Naive thymus-derived CD8-positive, alpha-beta T cell (primary cell): ENCODE measurements around the gene TM2D1. TPM values are rescaled to one million over a fixed set of nuclear protein-coding genes. Genes with fewer than 3 reads are reported as not detected.

ENCODE experiments used
- ATAC-seq, 2 donors: fragments of 150-1000 bp; cut with Tn5 transposase in 1 of 2; sonication (Bioruptor Pico), chemical (Tn5 transposase) in 1 of 2; 1 replicate in 1 of 2; 2 replicates in 1 of 2; pipeline ENCODE4 v1.10.0; 2021; ENCODE audit warnings: mild to moderate bottlenecking in 2 of 2, moderate library complexity in 2 of 2
- POLR2A ChIA-PET: fragments of 350-600 bp; sonication (Branson Sonifier 250); formaldehyde crosslinking; loops from one replicate; lab custom pipeline; 2021; ENCODE audit warnings: antibody characterized with exemption; lab: Charles Lee
- DNase-seq, 10 donors: peaks; one replicate each; pipeline versions ENCODE4 v3.0.0 to v3.0.0-alpha.2; 2020 to 2022
- H3K27ac Mint-ChIP-seq, 10 donors: one replicate each; pipeline ENCODE4 v1.8.0; 2020 to 2022; ENCODE audit warnings: mild to moderate bottlenecking in 10 of 10, mixed read lengths in 10 of 10, moderate library complexity in 4 of 10, inconsistent platforms in 1 of 10
- H3K27me3 Mint-ChIP-seq, 5 donors: one replicate each; pipeline ENCODE4 v1.8.0; 2021 to 2022; ENCODE audit warnings: mixed read lengths in 5 of 5
- H3K36me3 Mint-ChIP-seq, 3 donors: one replicate each; pipeline ENCODE4 v1.8.0; 2020 to 2022; ENCODE audit warnings: mixed read lengths in 3 of 3, mild to moderate bottlenecking in 2 of 3, inconsistent platforms in 1 of 3
- H3K4me1 Mint-ChIP-seq, 4 donors: one replicate each; pipeline ENCODE4 v1.8.0; 2021 to 2022; ENCODE audit warnings: mixed read lengths in 4 of 4
- H3K4me3 Mint-ChIP-seq, 10 donors: one replicate each; pipeline ENCODE4 v1.8.0; 2020 to 2022; ENCODE audit warnings: mild to moderate bottlenecking in 10 of 10, mixed read lengths in 10 of 10, moderate library complexity in 6 of 10, inconsistent platforms in 1 of 10
- H3K9me3 Mint-ChIP-seq, 9 donors: one replicate each; pipeline ENCODE4 v1.8.0; 2020 to 2022; ENCODE audit warnings: mixed read lengths in 9 of 9, mild to moderate bottlenecking in 3 of 9, inconsistent platforms in 1 of 9, moderate library complexity in 1 of 9
- polyA plus RNA-seq, 3 donors: library from polyadenylated mRNA; unstranded; fragments of 300-500 nt; fragmentation: Illumina TruSeq; gene quantifications; one replicate each; pipeline ENCODE4 v1.2.3, GENCODE V29; 2021
- total RNA-seq, 8 experiments: library from RNA in 2 of 8; stranded (reverse) in 2 of 8; gene quantifications; one replicate each; pipeline ENCODE4 v1.2.3 and lab custom pipeline; 2021 to 2026

The TM2D1 gene
- total and polyA plus RNA-seq, 5 experiments from 2014 or later: 27.7 to 47.3 (median 37.9) TPM

DNA sequence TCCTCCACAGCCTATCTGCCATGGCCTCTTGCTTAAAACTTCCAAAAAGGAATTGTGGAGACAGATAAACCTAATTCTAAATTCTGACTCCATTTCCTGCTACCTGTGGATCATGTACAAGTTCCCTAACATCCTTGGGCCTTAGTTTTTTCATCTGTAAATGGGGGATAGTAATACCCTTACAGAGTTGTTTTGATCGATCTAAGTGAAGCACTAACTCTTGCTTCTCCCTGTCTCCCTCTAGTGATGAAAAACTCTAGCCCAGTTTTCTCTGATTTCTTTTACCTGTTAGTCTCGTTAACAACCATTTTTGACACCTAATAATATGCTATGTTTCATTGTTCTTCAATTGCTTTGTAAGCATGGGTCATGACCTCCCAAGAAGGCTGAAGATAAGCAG, 65.9 kb downstream of the TM2D1 start:
- ATAC-seq: no peak
- no peaks in the 10 kb centered on the region for H3K4me1 Mint-ChIP-seq
- no peak overlapping the region for H3K4me3 Mint-ChIP-seq
- no peak for DNase-seq
- no peaks in the 10 kb centered on the region for H3K9me3 Mint-ChIP-seq
- H3K36me3 Mint-ChIP-seq: peaks cover 0 to 3% (median 2%) of the 10 kb centered on the region in 3 donors
- peaks cover 0 to 4% (median 2%) of the 10 kb centered on the region in 5 donors for H3K27me3 Mint-ChIP-seq
- POLR2A ChIA-PET: no interaction called here
- H3K27ac Mint-ChIP-seq: no peak overlapping the region

DNA sequence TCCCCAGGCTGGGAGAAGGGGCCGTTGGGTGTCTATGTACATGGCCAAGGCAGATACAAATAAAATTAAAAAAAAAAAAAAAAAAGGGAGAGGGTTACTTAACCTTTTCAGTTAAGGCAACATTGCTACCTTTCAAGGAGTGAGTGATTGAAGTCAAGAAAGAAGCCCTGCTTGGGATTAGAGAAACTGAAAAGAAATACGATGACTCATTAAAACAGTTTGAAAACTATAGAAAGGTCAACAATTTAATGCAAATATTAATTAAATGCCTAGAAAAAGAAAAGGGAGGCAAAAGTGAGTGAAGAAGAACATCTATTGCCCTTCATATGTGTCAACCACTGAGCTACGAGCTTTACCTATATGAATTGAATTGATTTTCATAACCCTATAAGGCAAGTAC, 69.5 kb downstream of the TM2D1 start:
- H3K4me1 Mint-ChIP-seq: no peaks in the 10 kb centered on the region
- POLR2A ChIA-PET: no interaction called here

DNA sequence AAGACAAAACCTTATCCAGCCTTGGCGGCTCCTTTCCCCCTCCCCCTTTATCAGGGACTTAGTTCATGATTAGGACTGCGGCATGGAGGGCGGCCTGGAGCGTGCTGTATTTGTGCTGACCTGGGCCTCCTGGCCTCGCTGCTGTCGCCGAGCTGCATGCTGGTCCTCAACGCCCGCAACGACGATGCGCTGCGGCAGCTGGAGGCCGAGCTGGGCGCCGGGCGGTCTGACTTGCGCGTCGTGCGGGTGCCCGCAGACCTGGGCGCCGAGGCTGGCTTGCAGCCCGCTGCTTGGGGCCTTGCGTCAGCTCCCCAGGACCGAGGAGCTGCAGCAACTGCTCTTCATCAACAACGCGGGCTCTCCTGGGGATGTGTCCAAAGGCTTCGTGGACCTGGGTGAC, 70.9 kb downstream of the TM2D1 start:
- POLR2A ChIA-PET: no interaction called here
- Mint-ChIP-seq H3K9me3 (peaks cover 0 to 4% (median 0%) of the 10 kb centered on the region in 9 donors), H3K27ac (no peak overlapping the region), H3K27me3 (peaks cover 0 to 4% (median 2%) of the 10 kb centered on the region in 5 donors), H3K4me3 (no peak overlapping the region), H3K4me1 (no peaks in the 10 kb centered on the region), H3K36me3 (peaks cover 2 to 4% (median 3%) of the 10 kb centered on the region in 3 donors)
- ATAC-seq (no peak), DNase-seq (no peak)

More for the DNA sequence above, 69.5 kb downstream of the TM2D1 start:
- DNase-seq (no peak), ATAC-seq (no peak)
- peaks cover 0 to 4% (median 2%) of the 10 kb centered on the region in 5 donors for H3K27me3 Mint-ChIP-seq
- H3K36me3 Mint-ChIP-seq: peaks cover 2 to 4% (median 3%) of the 10 kb centered on the region in 3 donors
- no peak overlapping the region for H3K27ac Mint-ChIP-seq
- peaks cover 0 to 4% (median 0%) of the 10 kb centered on the region in 9 donors for H3K9me3 Mint-ChIP-seq
- H3K4me3 Mint-ChIP-seq: no peak overlapping the region

DNA sequence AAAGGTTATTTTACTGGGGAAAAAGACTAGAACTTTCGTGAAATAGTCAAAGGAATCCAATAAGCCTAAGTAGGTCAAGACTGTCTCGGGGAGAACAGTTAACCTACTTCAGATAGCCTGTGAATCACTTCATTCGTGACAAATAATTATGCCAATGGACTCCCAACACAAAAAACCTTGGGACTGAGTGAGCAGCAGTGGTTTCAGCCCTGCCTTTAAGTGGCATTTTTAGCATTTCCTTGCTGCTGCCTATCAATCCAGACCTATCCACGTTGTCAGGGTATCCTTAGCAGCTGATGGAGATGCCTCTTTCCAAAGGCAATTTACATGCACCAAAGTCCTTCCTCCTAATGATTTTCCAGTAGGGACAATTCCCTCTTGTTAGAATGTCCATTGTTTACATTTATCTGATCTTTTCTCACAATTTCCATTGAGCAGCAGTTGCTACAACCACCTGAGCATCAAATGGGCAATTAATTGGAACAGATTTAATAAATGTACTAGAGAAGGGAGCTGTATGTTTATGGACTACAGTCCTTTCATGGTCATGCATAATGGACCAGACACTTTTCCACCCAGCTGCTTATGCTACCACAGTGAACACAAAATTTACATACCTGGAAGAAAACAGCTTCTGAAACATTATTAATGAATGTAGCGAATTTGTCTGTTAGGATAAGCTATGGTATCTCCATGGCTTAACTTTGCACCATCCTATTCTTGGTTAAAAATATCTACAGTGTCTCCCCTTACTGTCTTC, 75.8 kb downstream of the TM2D1 start:
- H3K4me3 Mint-ChIP-seq: no peak overlapping the region
- ATAC-seq: no peak
- H3K27ac Mint-ChIP-seq: no peak overlapping the region
- H3K4me1 Mint-ChIP-seq: no peaks in the 10 kb centered on the region
- peaks cover 0 to 8% (median 0%) of the 10 kb centered on the region in 5 donors for H3K27me3 Mint-ChIP-seq
- DNase-seq: no peak
- peaks cover 0 to 4% (median 0%) of the 10 kb centered on the region in 9 donors for H3K9me3 Mint-ChIP-seq
- peaks cover 0 to 4% (median 3%) of the 10 kb centered on the region in 3 donors for H3K36me3 Mint-ChIP-seq
- POLR2A ChIA-PET: interaction anchor here (0.6 kb wide), 1 partner anchor 112 kb away, joined by 3 read pairs; no protein-coding TSS in a partner anchor

DNA sequence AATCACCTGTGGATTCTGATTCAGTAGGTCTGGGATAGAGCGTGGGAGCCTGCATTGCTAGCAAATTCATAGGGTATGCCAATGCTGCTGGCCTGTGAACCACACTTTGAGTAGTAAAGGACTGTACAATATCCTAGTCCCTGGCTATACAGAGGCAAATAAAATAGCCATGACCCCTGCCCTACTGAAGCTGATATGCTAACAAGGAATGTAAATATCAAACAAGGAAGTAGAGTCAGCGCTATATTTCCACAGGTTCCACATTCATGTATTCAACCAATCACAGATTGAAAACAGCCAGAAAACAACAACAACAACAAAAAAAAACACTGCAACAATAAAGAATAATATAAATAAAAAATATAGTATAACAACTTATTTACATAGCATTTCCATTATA, 77.8 kb downstream of the TM2D1 start:
- POLR2A ChIA-PET: no interaction called here
- peaks cover 0 to 8% (median 0%) of the 10 kb centered on the region in 5 donors for H3K27me3 Mint-ChIP-seq
- ATAC-seq (no peak), DNase-seq (no peak)
- no peaks in the 10 kb centered on the region for H3K9me3 Mint-ChIP-seq
- H3K27ac Mint-ChIP-seq: no peak overlapping the region
- no peaks in the 10 kb centered on the region for H3K4me1 Mint-ChIP-seq
- H3K36me3 Mint-ChIP-seq: no peaks in the 10 kb centered on the region
- H3K4me3 Mint-ChIP-seq: no peak overlapping the region

DNA sequence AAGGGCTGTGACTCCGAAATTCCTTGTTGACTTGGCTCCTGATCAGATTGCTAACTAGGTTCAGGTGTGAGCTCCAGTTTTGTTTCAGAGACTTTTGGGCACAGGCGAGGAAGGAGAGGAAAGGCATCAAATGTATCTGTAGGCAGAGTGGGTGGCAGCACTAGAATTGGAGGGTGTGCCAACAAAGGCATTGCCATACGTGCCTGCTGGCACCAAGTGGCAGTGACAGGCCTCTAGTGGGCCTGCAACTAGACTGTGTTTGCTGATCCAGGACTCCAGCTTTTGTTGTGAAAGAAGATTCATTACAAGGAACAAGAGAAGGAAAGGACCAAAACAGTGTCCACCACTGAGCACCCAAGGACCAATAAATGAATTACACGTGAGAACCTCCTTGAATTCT, 79.5 kb downstream of the TM2D1 start:
- DNase-seq: no peak

DNA sequence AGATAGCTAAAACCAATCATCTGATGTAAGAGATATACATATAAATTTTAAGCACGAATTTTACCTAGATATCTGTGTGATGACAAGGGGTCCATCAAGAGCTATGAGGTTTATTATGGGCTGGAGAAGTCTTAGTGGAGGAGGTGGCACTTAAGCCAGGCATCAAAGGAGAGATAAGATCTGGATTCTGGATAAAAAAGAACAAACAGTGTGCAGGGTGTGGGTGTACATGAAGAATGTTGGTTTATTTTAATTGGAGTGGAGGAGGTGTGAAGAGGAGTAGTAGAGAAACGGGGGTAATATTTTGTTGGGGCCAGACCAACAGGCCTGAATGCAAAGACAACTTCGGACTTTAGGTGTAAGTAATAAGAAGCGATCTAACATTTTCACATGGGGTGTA, 80.6 kb downstream of the TM2D1 start:
- H3K9me3 Mint-ChIP-seq: no peaks in the 10 kb centered on the region

More for the DNA sequence above, 79.5 kb downstream of the TM2D1 start:
- POLR2A ChIA-PET: no interaction called here
- no peaks in the 10 kb centered on the region for H3K9me3 Mint-ChIP-seq
- peaks cover 0 to 8% (median 0%) of the 10 kb centered on the region in 5 donors for H3K27me3 Mint-ChIP-seq
- no peak overlapping the region for H3K4me3 Mint-ChIP-seq
- no peaks in the 10 kb centered on the region for H3K36me3 Mint-ChIP-seq
- H3K27ac Mint-ChIP-seq: no peak overlapping the region
- H3K4me1 Mint-ChIP-seq: peaks cover 8 to 14% (median 13%) of the 10 kb centered on the region in 4 donors
- ATAC-seq: no peak

DNA sequence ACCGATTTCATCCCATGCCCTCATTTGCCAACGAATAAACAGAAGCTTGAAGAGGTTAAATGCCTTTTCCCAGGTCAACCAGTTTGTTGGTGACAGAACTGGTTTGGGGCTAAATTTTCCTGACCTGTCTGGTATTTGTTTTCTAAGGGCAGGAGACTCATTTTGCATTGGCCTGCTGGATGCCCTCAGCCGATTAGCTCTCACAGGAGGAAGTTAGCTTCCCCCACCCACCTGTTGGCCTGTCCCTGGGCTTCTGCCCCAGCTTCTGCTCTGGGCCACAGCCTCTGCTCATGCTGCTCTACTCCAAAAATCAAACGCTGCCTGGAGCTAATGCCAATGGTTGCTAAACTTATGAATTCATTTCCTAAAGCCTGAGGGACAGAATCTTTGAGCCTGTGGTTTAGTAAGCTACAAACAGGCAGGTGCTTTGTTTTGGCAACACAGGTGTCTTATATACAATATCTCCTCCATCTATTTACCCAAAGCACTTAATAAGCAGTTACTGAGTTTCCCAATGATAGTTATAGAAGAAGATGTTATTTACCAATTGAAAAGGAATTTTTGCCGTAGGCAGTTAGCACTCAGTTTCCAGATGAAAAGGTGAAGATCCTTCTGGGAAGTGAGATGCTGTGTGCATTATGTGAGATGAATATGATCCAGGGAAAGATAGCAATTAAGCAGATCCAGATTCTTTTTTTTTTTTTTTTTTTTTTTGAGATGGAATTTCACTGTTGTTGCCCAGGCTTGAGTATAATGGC, 82.3 kb downstream of the TM2D1 start:
- H3K27me3 Mint-ChIP-seq: peaks cover 0 to 8% (median 0%) of the 10 kb centered on the region in 5 donors
- H3K4me3 Mint-ChIP-seq: no peak overlapping the region
- H3K9me3 Mint-ChIP-seq: no peaks in the 10 kb centered on the region
- no peak overlapping the region for H3K27ac Mint-ChIP-seq
- peaks cover 10 to 14% (median 13%) of the 10 kb centered on the region in 4 donors for H3K4me1 Mint-ChIP-seq
- no peak for DNase-seq
- no peaks in the 10 kb centered on the region for H3K36me3 Mint-ChIP-seq
- ATAC-seq: no peak
- POLR2A ChIA-PET: no interaction called here

More for the DNA sequence above, 80.6 kb downstream of the TM2D1 start:
- Mint-ChIP-seq H3K4me1 (peaks cover 10 to 14% (median 13%) of the 10 kb centered on the region in 4 donors), H3K36me3 (no peaks in the 10 kb centered on the region), H3K27me3 (peaks cover 0 to 8% (median 0%) of the 10 kb centered on the region in 5 donors), H3K27ac (no peak overlapping the region), H3K4me3 (no peak overlapping the region)
- POLR2A ChIA-PET: no interaction called here
- DNase-seq: no peak
- no peak for ATAC-seq

DNA sequence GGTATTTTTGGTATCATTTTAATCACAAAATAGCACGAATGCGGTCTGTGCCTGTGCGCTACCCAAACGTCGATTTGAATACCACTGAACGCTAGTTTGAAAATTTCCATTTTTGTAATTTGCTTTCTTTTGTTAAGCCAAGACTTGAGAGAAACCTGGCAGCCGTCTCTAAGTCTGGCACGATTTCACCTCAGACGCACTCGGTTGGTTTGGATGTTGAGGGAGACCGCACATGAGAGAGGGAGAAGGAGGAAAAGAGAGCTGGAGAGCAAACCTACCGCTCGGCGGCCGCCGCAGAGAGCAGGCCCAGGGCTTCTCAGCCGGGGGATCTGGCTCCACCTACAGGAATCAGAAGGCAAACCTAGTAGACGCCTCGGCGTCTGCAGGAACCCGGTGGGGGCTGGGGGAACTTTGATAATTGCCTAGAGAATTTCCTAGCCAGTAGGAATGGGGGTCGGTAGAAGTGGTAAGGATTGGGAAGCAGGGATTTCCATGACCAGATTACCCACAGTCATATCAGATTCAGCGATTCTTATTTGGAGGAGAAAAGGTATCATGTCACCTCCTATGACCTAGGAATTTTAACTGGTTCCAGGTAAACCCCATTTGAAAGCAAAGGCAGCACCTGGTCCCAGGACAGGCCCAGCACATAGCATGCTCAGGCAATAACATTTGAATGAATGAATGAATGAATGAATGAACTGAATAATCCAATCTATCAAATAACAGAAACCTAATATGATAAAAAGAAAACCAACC, 83.2 kb downstream of the TM2D1 start:
- ATAC-seq: peak; percentile 97 to 100
- POLR2A ChIA-PET: no interaction called here
- no peaks in the 10 kb centered on the region for H3K36me3 Mint-ChIP-seq
- DNase-seq: peak; percentile 37 to 82 (median 58)
- H3K4me1 Mint-ChIP-seq: peaks cover 10 to 14% (median 13%) of the 10 kb centered on the region in 4 donors
- H3K27me3 Mint-ChIP-seq: peaks cover 0 to 8% (median 0%) of the 10 kb centered on the region in 5 donors
- peak overlapping the region in 9 of 10 donors; percentile 2 to 90 (median 79) for H3K27ac Mint-ChIP-seq
- H3K9me3 Mint-ChIP-seq: no peaks in the 10 kb centered on the region
- H3K4me3 Mint-ChIP-seq: peak overlapping the region; percentile 63 to 92 (median 84)

DNA sequence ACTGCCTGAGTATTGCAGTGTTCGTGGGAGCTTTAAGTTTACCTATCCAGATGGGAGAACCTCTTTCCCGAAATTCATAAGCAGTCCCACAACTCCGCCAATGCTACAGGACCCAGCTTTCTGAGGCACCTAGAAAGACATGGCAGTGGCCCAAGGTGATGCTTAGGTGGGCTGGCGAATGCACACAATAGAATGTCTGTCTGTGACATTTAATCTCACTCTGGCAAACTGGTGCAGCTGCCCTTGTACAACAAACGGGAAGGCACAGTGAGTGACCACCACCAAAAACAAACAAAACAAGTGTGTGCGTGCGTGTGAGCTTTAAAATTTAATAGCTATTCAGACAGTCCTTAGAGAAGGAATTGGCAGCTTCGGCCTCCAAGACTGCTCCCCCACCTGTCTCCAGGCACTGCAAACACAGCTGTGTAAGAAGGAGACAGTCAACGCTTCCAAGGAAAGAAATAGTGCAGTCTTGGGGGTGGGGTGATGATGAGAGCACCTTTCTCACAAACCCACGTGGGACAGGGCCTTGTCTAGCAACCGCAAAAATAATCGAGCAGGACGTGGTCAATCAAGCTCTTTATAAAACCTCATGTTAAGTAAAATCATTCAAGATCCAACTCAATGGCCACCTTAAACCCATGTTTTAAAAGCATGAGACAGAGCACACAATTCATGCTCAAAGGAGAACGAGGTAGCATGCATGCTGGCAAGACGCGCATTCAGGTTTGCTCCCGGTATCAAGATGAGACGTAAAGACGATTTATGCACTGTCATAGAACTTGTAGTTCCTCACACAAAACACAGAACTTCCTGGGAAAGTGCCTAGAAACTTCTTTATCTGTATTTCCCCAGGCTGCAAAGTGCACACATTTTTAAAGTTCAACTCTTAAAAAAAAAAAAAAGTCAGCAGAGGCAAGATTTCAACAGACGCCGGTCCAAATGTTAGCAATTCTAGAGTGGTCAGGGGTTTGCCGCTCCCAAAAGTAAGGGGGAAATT, 84.1 kb downstream of the TM2D1 start:
- Mint-ChIP-seq H3K36me3 (no peaks in the 10 kb centered on the region), H3K4me3 (peak overlapping the region; percentile 63 to 92 (median 84)), H3K27ac (peak overlapping the region in 9 of 10 donors; percentile 2 to 90 (median 79)), H3K27me3 (peaks cover 0 to 8% (median 0%) of the 10 kb centered on the region in 5 donors), H3K4me1 (peaks cover 10 to 14% (median 13%) of the 10 kb centered on the region in 4 donors), H3K9me3 (no peaks in the 10 kb centered on the region)
- POLR2A ChIA-PET: interaction anchor here (0.6 kb wide), 1 partner anchor 748 kb away, joined by 4 read pairs; no protein-coding TSS in a partner anchor
- ATAC-seq: peak in 1 of 2 donors; percentile 16
- peak in 2 of 10 donors; percentile 3 to 6 for DNase-seq

DNA sequence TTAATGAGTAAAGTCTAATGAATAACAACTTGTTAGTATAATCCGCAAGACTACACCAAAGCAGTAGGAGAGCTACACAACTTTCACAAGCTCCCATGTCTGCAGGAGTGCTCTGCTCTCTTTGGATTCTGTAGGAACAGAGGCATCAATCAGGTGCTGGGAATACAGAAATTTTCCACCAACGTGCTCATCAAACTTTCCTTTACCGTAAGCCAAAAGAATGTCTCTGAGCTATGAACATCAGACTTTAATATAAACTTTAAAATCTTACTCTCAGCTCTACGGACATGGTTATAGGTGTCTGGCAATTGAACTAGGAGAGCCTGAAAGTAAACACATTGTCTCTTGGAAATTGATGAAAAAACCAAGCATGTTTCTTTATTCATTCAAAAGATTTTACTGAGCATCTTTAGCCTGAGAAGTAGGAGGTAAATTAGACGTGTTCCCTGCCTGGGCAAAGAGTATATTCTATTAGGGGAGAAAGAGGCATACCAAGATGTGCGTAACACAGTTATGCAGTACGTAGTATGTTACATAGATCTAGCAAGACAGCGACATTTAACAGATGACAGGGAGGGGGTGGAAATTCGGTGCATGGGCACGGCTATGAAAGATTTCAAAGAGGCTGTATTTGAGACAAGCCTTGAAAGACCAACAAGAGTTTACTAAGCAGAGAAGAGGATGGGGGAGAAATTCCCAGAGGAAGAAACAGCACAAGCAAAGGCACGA, 85.2 kb downstream of the TM2D1 start:
- no peak for DNase-seq
- peaks cover 10 to 14% (median 13%) of the 10 kb centered on the region in 4 donors for H3K4me1 Mint-ChIP-seq
- no peaks in the 10 kb centered on the region for H3K27me3 Mint-ChIP-seq
- no peaks in the 10 kb centered on the region for H3K9me3 Mint-ChIP-seq
- POLR2A ChIA-PET: interaction anchor here (0.6 kb wide), 1 partner anchor 749 kb away, joined by 4 read pairs; no protein-coding TSS in a partner anchor
- H3K27ac Mint-ChIP-seq: peak overlapping the region in 1 of 10 donors; percentile 2
- H3K36me3 Mint-ChIP-seq: no peaks in the 10 kb centered on the region
- peak overlapping the region in 5 of 10 donors; percentile 2 to 67 (median 37) for H3K4me3 Mint-ChIP-seq
- no peak for ATAC-seq
